ELR (cell line): ENCODE measurements around the gene DDR2.

Experiments used
- DNase-seq: peaks from one replicate; pipeline ENCODE4 v3.0.0-alpha.2; 2015; ENCODE audit warnings: low read depth

DDR2 gene

DNA sequence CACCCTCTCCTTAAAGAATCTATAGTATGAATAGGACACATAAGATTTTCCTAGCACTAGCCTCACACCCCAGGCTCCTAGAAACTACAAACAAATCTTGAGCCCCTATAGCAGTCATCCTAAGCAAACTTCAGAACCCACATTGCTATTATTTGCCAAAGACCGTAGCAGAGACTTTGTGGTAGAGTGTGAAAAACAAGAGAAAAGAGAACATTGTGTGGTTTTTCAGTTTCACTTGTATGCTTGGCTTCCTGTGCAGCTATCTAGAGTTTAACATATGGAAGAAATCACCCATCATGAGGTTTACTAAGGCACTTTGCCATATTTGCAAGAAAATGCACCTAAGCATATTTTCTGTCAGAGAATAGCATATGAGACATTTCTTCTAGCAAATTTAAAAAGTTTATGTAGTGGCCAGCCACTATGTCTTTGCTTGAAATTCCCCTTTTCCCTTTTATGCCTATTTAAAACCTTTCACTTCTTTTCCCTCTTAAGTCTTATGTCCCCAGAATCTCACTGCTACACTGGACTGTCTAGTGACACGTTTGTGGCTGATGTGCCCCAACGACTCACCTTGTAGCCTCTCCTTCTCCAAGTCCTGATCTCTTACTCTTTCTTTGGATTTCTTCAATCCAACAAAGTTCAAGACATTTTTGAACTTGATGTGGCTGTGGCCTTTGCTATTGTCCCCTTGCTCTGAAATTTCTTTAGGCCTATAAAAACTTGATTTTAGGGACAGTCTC is 203.1 kb downstream of the DDR2 start:
- DNase-seq: no peak
